NCI-H2029 (cell line): ENCODE results near the gene TULP4.
"Not testable (repeated sequence)": the region's sequence is repeated elsewhere in the genome, so short reads cannot be mapped to it uniquely, and the experiment has no call there.

Source experiments
- DNase-seq: peaks from one replicate; lab custom pipeline; 2025; lab: John Stamatoyannopoulos, UW

The TULP4 gene

GRCh38 chr6:158470023-158470422 lies 157.8 kb downstream of the TULP4 start:
- not testable (repeated sequence) for DNase-seq

GRCh38 chr6:158471339-158471738 lies 159.1 kb downstream of the TULP4 start:
- DNase-seq: no peak

- DNase-seq: no peak
Measured at GRCh38 chr6:158472447-158472846, 160.2 kb downstream of the TULP4 start.

- DNase-seq: peak; percentile 36
Measured at GRCh38 chr6:158474961-158475343, 162.7 kb downstream of the TULP4 start.

GRCh38 chr6:158475344-158476302 lies 163.4 kb downstream of the TULP4 start:
- peak; percentile 94 for DNase-seq

- peak; percentile 45 for DNase-seq
Measured at GRCh38 chr6:158476389-158476788, 164.1 kb downstream of the TULP4 start.

- not testable (repeated sequence) for DNase-seq
Measured at GRCh38 chr6:158477722-158478121, 165.5 kb downstream of the TULP4 start.

- no peak for DNase-seq
Measured at GRCh38 chr6:158480989-158481388, 168.7 kb downstream of the TULP4 start.

- DNase-seq: no peak
Measured at GRCh38 chr6:158481690-158482473, 169.6 kb downstream of the TULP4 start.

GRCh38 chr6:158485431-158485830 lies 173.2 kb downstream of the TULP4 start:
- no peak for DNase-seq

GRCh38 chr6:158487495-158487894 lies 175.2 kb downstream of the TULP4 start:
- no peak for DNase-seq

GRCh38 chr6:158488065-158488464 lies 175.8 kb downstream of the TULP4 start:
- no peak for DNase-seq

- no peak for DNase-seq
Measured at GRCh38 chr6:158489441-158489840, 177.2 kb downstream of the TULP4 start.

GRCh38 chr6:158492881-158493280 lies 180.6 kb downstream of the TULP4 start:
- DNase-seq: no peak

GRCh38 chr6:158496700-158497099 lies 184.4 kb downstream of the TULP4 start:
- no peak for DNase-seq

- no peak for DNase-seq
Measured at GRCh38 chr6:158497620-158498019, 185.4 kb downstream of the TULP4 start.

GRCh38 chr6:158498362-158498761 lies 186.1 kb downstream of the TULP4 start:
- no peak for DNase-seq

- no peak for DNase-seq
Measured at GRCh38 chr6:158499601-158500000, 187.3 kb downstream of the TULP4 start.

GRCh38 chr6:158500016-158500735 lies 187.9 kb downstream of the TULP4 start:
- DNase-seq: peak; percentile 65

- no peak for DNase-seq
Measured at GRCh38 chr6:158501360-158502262, 189.3 kb downstream of the TULP4 start.

GRCh38 chr6:158502263-158502950 lies 190.1 kb downstream of the TULP4 start:
- DNase-seq: no peak
